K562 (cell line): ENCODE results near the gene WDPCP. TPM values are rescaled to one million over a fixed set of nuclear protein-coding genes. Genes with fewer than 3 reads are reported as not detected.

Experiments
- ATAC-seq: fragments of 200-7000 bp; cut with Tn5 transposase; 3 replicates; pipeline ENCODE4 v1.9.1; 2020; ENCODE audit warnings: moderate library complexity
- BruUV-seq: library from RNA; stranded (reverse); fragments of 400-500 nt; replicated peaks from 2 replicates; lab custom pipeline; 2021; lab: Mats Ljungman, UMichigan
- CTCF ChIA-PET: fragments of 300-600 bp; formaldehyde crosslinking; extraction: SDS; loops from one replicate; lab custom pipeline; 2021; ENCODE audit warnings: low intra/inter-chr PET ratio; lab: Yijun Ruan, JAX
- POLR2A ChIA-PET: fragments of 300-600, 350-650 bp; sonication (Branson Sonifier 250); formaldehyde crosslinking; extraction: SDS; loops from one replicate; lab custom pipeline; 2021; ENCODE audit warnings: antibody characterized with exemption, inconsistent platforms; lab: Yijun Ruan, JAX
- DNase-seq, 4 experiments: peaks; one replicate each; pipeline versions ENCODE4 v3.0.0 to v3.0.0-alpha.2; 2011 to 2018; ENCODE audit warnings: low spot score in 3 of 4, mixed read lengths in 3 of 4; ENCODE audit errors: extremely low read depth in 1 of 4
- FAIRE-seq: peaks from 2 replicates; lab custom pipeline; 2011; peaks lifted over from hg19 to GRCh38; lab: Jason Lieb, UNC
- H2AFZ ChIP-seq: 2 replicates; pipeline ENCODE4 v1.6.0; 2011; ENCODE audit warnings: low read depth, low read length, control low read depth, inconsistent platforms
- H3K27ac ChIP-seq: fragments of 200-600 bp; 3 replicates; pipeline ENCODE4 v1.8.0; 2011; ENCODE audit warnings: low read depth, mild to moderate bottlenecking, control low read depth, inconsistent platforms, low read length, moderate library complexity, mixed read lengths; ENCODE audit errors: extremely low read depth
- H3K27me3 ChIP-seq, 2 experiments: fragments of 300-600 bp in 1 of 2; 2 replicates in 1 of 2; 3 replicates in 1 of 2; pipeline versions ENCODE4 v1.6.0 to v1.8.0; 2011; ENCODE audit warnings: inconsistent platforms in 2 of 2, low read length in 2 of 2, mild to moderate bottlenecking in 1 of 2, mixed read lengths in 1 of 2, moderate library complexity in 1 of 2; ENCODE audit not compliant: control insufficient read depth in 2 of 2, insufficient read depth in 2 of 2
- H3K36me3 ChIP-seq: fragments of 300-600 bp; 3 replicates; pipeline ENCODE4 v1.8.0; 2011; ENCODE audit warnings: mild to moderate bottlenecking, low read length, inconsistent platforms; ENCODE audit not compliant: control insufficient read depth, insufficient read depth
- H3K4me1 ChIP-seq, 2 experiments: fragments of 200-600 bp in 1 of 2; replicated peaks in 1 of 2; 2 replicates in 1 of 2; 3 replicates in 1 of 2; pipeline versions ENCODE4 v1.5.1 to v1.8.0; 2011; ENCODE audit warnings: inconsistent platforms in 2 of 2, low read length in 2 of 2, mild to moderate bottlenecking in 1 of 2, mixed read lengths in 1 of 2, moderate library complexity in 1 of 2; ENCODE audit not compliant: control insufficient read depth in 2 of 2, insufficient read depth in 2 of 2
- H3K4me2 ChIP-seq: 2 replicates; pipeline ENCODE4 v1.6.1; 2011; ENCODE audit warnings: low read length, control low read depth, inconsistent platforms, mixed read lengths; ENCODE audit not compliant: insufficient read depth
- H3K4me3 ChIP-seq: fragments of 200-600 bp; sonication (generic), shearing (Covaris generic); 2 replicates; pipeline ENCODE4 v1.5.1; 2016; ENCODE audit warnings: control low read depth, inconsistent platforms
- H3K79me2 ChIP-seq: fragments of 200-600 bp; 3 replicates; pipeline ENCODE4 v1.8.0; 2011; ENCODE audit warnings: low read length, inconsistent platforms; ENCODE audit not compliant: control insufficient read depth, insufficient read depth
- H3K9ac ChIP-seq, 2 experiments: 2 replicates each; pipeline versions ENCODE4 v1.6.0 to v1.6.1; 2011; ENCODE audit warnings: low read depth in 2 of 2, low read length in 2 of 2, control low read depth in 1 of 2, inconsistent platforms in 1 of 2, mild to moderate bottlenecking in 1 of 2, mixed read lengths in 1 of 2; ENCODE audit not compliant: insufficient read depth in 1 of 2
- H3K9me1 ChIP-seq: one replicate; pipeline ENCODE4 v1.6.0; 2011; ENCODE audit warnings: inconsistent platforms, mild to moderate bottlenecking, low read length, moderate library complexity; ENCODE audit not compliant: control insufficient read depth, insufficient read depth
- H3K9me3 ChIP-seq: replicated peaks from 2 replicates; pipeline ENCODE4 v1.5.1; 2011; ENCODE audit warnings: low read depth, low read length, inconsistent platforms; ENCODE audit not compliant: control insufficient read depth, insufficient read depth
- H4K20me1 ChIP-seq: replicated peaks from 2 replicates; pipeline ENCODE4 v1.6.1; 2011; ENCODE audit warnings: low read length, inconsistent platforms, mixed read lengths; ENCODE audit not compliant: control insufficient read depth, insufficient read depth
- CCNT2 ChIP-seq: IDR thresholded peaks from 2 replicates; pipeline ENCODE4 v1.6.1; 2011; ENCODE audit warnings: borderline replicate concordance, low read depth, mild to moderate bottlenecking, moderate library complexity, mixed read lengths, low read length; ENCODE audit not compliant: insufficient read length; ENCODE audit errors: extremely low read depth
- CHD4 ChIP-seq: fragments of 200-600 bp; sonication (generic); IDR thresholded peaks from 3 replicates; pipeline ENCODE4 v1.6.1; 2012; ENCODE audit warnings: low read depth, mild to moderate bottlenecking, mixed read lengths, low read length, inconsistent platforms; ENCODE audit not compliant: insufficient read depth, insufficient replicate concordance, poor library complexity, severe bottlenecking
- KLF16 ChIP-seq: IDR thresholded peaks from 2 replicates; pipeline ENCODE4 v1.6.1; 2016; ENCODE audit warnings: antibody characterized with exemption
- MED1 ChIP-seq: sonication (generic); formaldehyde crosslinking; IDR thresholded peaks from 2 replicates; pipeline ENCODE4 v1.8.1; 2023; ENCODE audit warnings: missing genetic modification reagents, borderline replicate concordance
- MTF1 ChIP-seq: fragments of 250-450 bp; sonication (Bioruptor Pico); IDR thresholded peaks from 2 replicates; pipeline ENCODE4 v1.9.0; 2021; ENCODE audit warnings: moderate library complexity, mild to moderate bottlenecking, inconsistent platforms, borderline replicate concordance
- NFIC ChIP-seq: fragments of 450-650 bp; IDR thresholded peaks from 2 replicates; pipeline ENCODE4 v1.6.1; 2017; ENCODE audit warnings: mild to moderate bottlenecking, inconsistent platforms
- NR1H2 ChIP-seq: sonication (generic); formaldehyde crosslinking; IDR thresholded peaks from 2 replicates; pipeline ENCODE4 v1.4.0; 2020; ENCODE audit warnings: mild to moderate bottlenecking, missing genetic modification reagents
- NR2F6 ChIP-seq: fragments of 450-650 bp; formaldehyde crosslinking; IDR thresholded peaks from 2 replicates; pipeline ENCODE4 v1.4.0; 2020; ENCODE audit warnings: mild to moderate bottlenecking
- RBM25 ChIP-seq: fragments of 200-400 bp; formaldehyde crosslinking; IDR thresholded peaks from 2 replicates; pipeline ENCODE4 v1.6.1; 2018; ENCODE audit warnings: low read length, low read depth, moderate library complexity; ENCODE audit not compliant: severe bottlenecking
- TAL1 ChIP-seq: fragments of 450-650 bp; IDR thresholded peaks from 2 replicates; pipeline ENCODE4 v1.6.1; 2016; ENCODE audit warnings: mild to moderate bottlenecking
- TCF3 ChIP-seq: sonication (generic); formaldehyde crosslinking; IDR thresholded peaks from 2 replicates; pipeline ENCODE4 v1.4.0; 2020; ENCODE audit warnings: mild to moderate bottlenecking, missing genetic modification reagents
- ZBTB2 ChIP-seq: fragments of 450-650 bp; IDR thresholded peaks from 2 replicates; pipeline ENCODE4 v1.6.1; 2016; ENCODE audit warnings: antibody characterized with exemption
- ZBTB5 ChIP-seq: fragments of 450-650 bp; IDR thresholded peaks from 2 replicates; pipeline ENCODE4 v1.6.1; 2017; ENCODE audit warnings: antibody characterized with exemption
- ZNF324 ChIP-seq: fragments of 250-450 bp; sonication (Bioruptor Pico); IDR thresholded peaks from 2 replicates; pipeline ENCODE4 v1.4.0; 2020; ENCODE audit warnings: mild to moderate bottlenecking
- WGBS: fragments of 100-300 bp; shearing (Covaris generic); methylation state at CpG from one replicate; pipeline ENCODE4 v1.1.6; 2016; ENCODE audit warnings: low coverage, mixed read lengths; ENCODE audit not compliant: insufficient coverage; ENCODE audit errors: missing lambda C conversion rate; 5-methylcytosine and 5-hydroxymethylcytosine counted together
- in situ Hi-C: fragments of 300-500 bp; cut with MboI; formaldehyde crosslinking; loops from 4 replicates; pipeline ENCODE4 v1.15.0; 2018; ENCODE audit warnings: inconsistent platforms, mixed read lengths
- intact Hi-C: fragments of 100-400 bp; cut with micrococcal nuclease; formaldehyde crosslinking; loops from 2 replicates; pipeline ENCODE4 v1.14.2; 2022
- polyA plus RNA-seq, 8 experiments: library from polyadenylated mRNA; depleted of rRNA in 4 of 8; stranded (reverse) in 5 of 8; unstranded in 3 of 8; fragments of >200 nt; fragmentation: Nextera tagmentation in 2 of 8; fragmentation: Illumina TruSeq in 1 of 8; extraction: Ambion mirVana in 2 of 8; extraction: Trizol in 1 of 8; gene quantifications; 2 replicates each; pipeline versions ENCODE4 v1.2.1 to v1.2.3, GENCODE V29; 2011 to 2014; ENCODE audit warnings: inconsistent platforms in 1 of 8, missing spikeins in 1 of 8
- total RNA-seq, 7 experiments: library from RNA; depleted of rRNA in 6 of 7; stranded (reverse); fragments of >200 nt in 6 of 7; fragmentation: Illumina TruSeq in 2 of 7; extraction: Trizol in 2 of 7; gene quantifications; 2 replicates each; pipeline versions ENCODE4 v1.2.1 to v1.2.3, GENCODE V29; 2011 to 2021; ENCODE audit warnings: low replicate concordance in 1 of 7

WDPCP gene
- total and polyA plus RNA-seq, 9 of the 15 experiments (the other 6 are each of a cell fraction or from before 2014, with no cell fraction given) = 1.4 to 6.4 (median 5.5) TPM

- Histone ChIP-seq H3K4me3 (no peak overlapping the region), H3K27ac (no peak overlapping the region), H3K9me1 (no peaks in the 10 kb centered on the region), H4K20me1 (no peaks in the 10 kb centered on the region), H2AFZ (no peak overlapping the region), H3K9me3 (no peaks in the 10 kb centered on the region)
- FAIRE-seq = no peak
- TF ChIP-seq RBM25 (no peak), TCF3 (CRISPR knock-in tag) (no peak), NR1H2 (CRISPR knock-in tag) (no peak), NR2F6 (no peak), TAL1 (no peak), NFIC (no peak), ZNF324 (CRISPR knock-in tag) (no peak), ZBTB5 (no peak), CCNT2 (no peak), MTF1 (CRISPR knock-in tag) (no peak), CHD4 (no peak), ZBTB2 (no peak), KLF16 (no peak), MED1 (no peak)
- TF ChIP-seq, all 486 proteins: peak for 0
- Histone ChIP-seq H3K27me3 (no peaks in the 10 kb centered on the region), H3K36me3 (no peaks in the 10 kb centered on the region), H3K4me2 (no peak overlapping the region), H3K79me2 (no peaks in the 10 kb centered on the region), H3K4me1 (no peaks in the 10 kb centered on the region), H3K9ac (no peak overlapping the region)
- BruUV-seq = no TSS peak
- DNase-seq (no peak), ATAC-seq (no peak)
- intact Hi-C loops (no loop called here), in situ Hi-C loops (no loop called here)
- CTCF ChIA-PET = no interaction called here
- 0% methylated on average over 2 of the region's 2 CpGs for WGBS
- POLR2A ChIA-PET = no interaction called here
These were observed 327.1 kb downstream of the WDPCP start for GRCh38 chr2:63261137-63261621.
